Right lobe of liver (tissue), 4 donors: ENCODE measurements around the gene RPRD1B.

ENCODE experiments used
- CTCF ChIP-seq, 4 donors: fragments of 200-600 bp in 3 of 4; fragments of 450-650 bp in 1 of 4; IDR thresholded peaks; one replicate each; pipeline versions ENCODE4 v1.5.1 to v1.8.0; 2016 to 2022; ENCODE audit warnings: antibody characterized with exemption in 4 of 4, mild to moderate bottlenecking in 2 of 4
- POLR2A ChIP-seq: fragments of 450-650 bp; IDR thresholded peaks from one replicate; pipeline ENCODE4 v1.6.1; 2017; ENCODE audit warnings: antibody characterized with exemption, mild to moderate bottlenecking
- donor health status: DM: no; HTN: no; CAD: no.
- donor health status: DM: no; HTN: no; CAD: no.
- donor health status: DM: no; HTN: yes; CAD: no.

- TF ChIP-seq CTCF (IDR thresholded peaks at IDR 0.05) (no peak), POLR2A (no peak)
Measured at GRCh38 chr20:38098952-38099351, 65.4 kb downstream of the RPRD1B start.
